SK-N-DZ (cell line): ENCODE data around the gene CEP164.
"Not testable (repeated sequence)": the region's sequence is repeated elsewhere in the genome, so short reads cannot be mapped to it uniquely, and the experiment has no call there.

Experiments
- DNase-seq: peaks from one replicate; pipeline ENCODE4 v3.0.0-alpha.2; 2015; ENCODE audit warnings: low spot score

The CEP164 gene

GRCh38 chr11:117439256-117439655 is 111.6 kb downstream of the CEP164 start:
- DNase-seq, result no peak

GRCh38 chr11:117440258-117440657 is 112.6 kb downstream of the CEP164 start:
- no peak for DNase-seq

- DNase-seq, result no peak
Measured at GRCh38 chr11:117441146-117441975, 113.7 kb downstream of the CEP164 start.

- DNase-seq, result no peak
Measured at GRCh38 chr11:117442049-117442868, 114.6 kb downstream of the CEP164 start.

GRCh38 chr11:117442869-117443239 is 115.2 kb downstream of the CEP164 start:
- DNase-seq, result no peak

GRCh38 chr11:117443266-117444186 is 115.9 kb downstream of the CEP164 start:
- DNase-seq, result peak; percentile 77

GRCh38 chr11:117444256-117444655 is 116.6 kb downstream of the CEP164 start:
- DNase-seq, result peak; percentile 74

- DNase-seq, result peak; percentile 66
Measured at GRCh38 chr11:117444711-117445658, 117.3 kb downstream of the CEP164 start.

GRCh38 chr11:117449111-117449693 is 121.5 kb downstream of the CEP164 start:
- no peak for DNase-seq

- no peak for DNase-seq
Measured at GRCh38 chr11:117453886-117454563, 126.4 kb downstream of the CEP164 start.

- peak; percentile 49 for DNase-seq
Measured at GRCh38 chr11:117454564-117454917, 126.9 kb downstream of the CEP164 start.

GRCh38 chr11:117456027-117456720 is 128.5 kb downstream of the CEP164 start:
- DNase-seq, result no peak

- not testable (repeated sequence) for DNase-seq
Measured at GRCh38 chr11:117456721-117457029, 129.0 kb downstream of the CEP164 start.

- peak; percentile 28 for DNase-seq
Measured at GRCh38 chr11:117457031-117457785, 129.6 kb downstream of the CEP164 start.

- DNase-seq, result peak; percentile 23
Measured at GRCh38 chr11:117457835-117458234, 130.2 kb downstream of the CEP164 start.

- no peak for DNase-seq
Measured at GRCh38 chr11:117458275-117459122, 130.8 kb downstream of the CEP164 start.
